GM12891 (cell line): ENCODE results near the gene FLNC.

Source experiments
- PAX5 ChIP-seq: IDR thresholded peaks from 2 replicates; pipeline ENCODE4 v1.6.1; 2011; ENCODE audit warnings: low read length, moderate library complexity, mild to moderate bottlenecking; ENCODE audit not compliant: insufficient read depth, severe bottlenecking
- POLR2A ChIP-seq: IDR thresholded peaks from 2 replicates; pipeline ENCODE4 v1.6.1; 2011; ENCODE audit warnings: low read depth, low read length, control low read depth
- POLR2AphosphoS5 ChIP-seq: IDR thresholded peaks from 2 replicates; pipeline ENCODE4 v1.6.1; 2011; ENCODE audit warnings: low read depth, low read length, control low read depth
- POU2F2 ChIP-seq: IDR thresholded peaks from 2 replicates; pipeline ENCODE4 v1.6.1; 2011; ENCODE audit warnings: low read depth, mild to moderate bottlenecking, control low read depth, low read length, moderate library complexity
- SPI1 ChIP-seq: IDR thresholded peaks from 2 replicates; pipeline ENCODE4 v1.6.1; 2011; ENCODE audit warnings: low read depth, low read length, control low read depth
- TAF1 ChIP-seq: IDR thresholded peaks from 2 replicates; pipeline ENCODE4 v1.6.1; 2011; ENCODE audit warnings: low read depth, low read length, control low read depth

- no peak for TF ChIP-seq TAF1
- no peak for TF ChIP-seq POLR2A
- TF ChIP-seq POLR2AphosphoS5: no peak
- TF ChIP-seq SPI1: no peak
- no peak for TF ChIP-seq POU2F2
- no peak for TF ChIP-seq PAX5
Measured at GRCh38 chr7:128895320-128895719, 65.1 kb downstream of the FLNC start.
